Stomach (tissue), 9 donors: Measurements from ENCODE around the gene C12orf60. TPM values are rescaled to one million over a fixed set of nuclear protein-coding genes. Genes with fewer than 3 reads are reported as not detected.

Source experiments
- DNase-seq, 2 donors: peaks; one replicate each; pipeline versions ENCODE4 v3.0.0 to v3.0.0-alpha.2; 2013 to 2019
- H3K27ac ChIP-seq, 5 donors: fragments of 200-600 bp in 4 of 5; sonication (generic) in 4 of 5; one replicate each; pipeline ENCODE4 v1.5.1; 2013 to 2019; ENCODE audit warnings: mild to moderate bottlenecking in 1 of 5, moderate library complexity in 1 of 5
- H3K27me3 ChIP-seq, 3 donors: fragments of 200-600 bp; sonication (generic); one replicate each; pipeline ENCODE4 v1.5.1; 2017 to 2019; ENCODE audit warnings: mixed run types in 1 of 3
- H3K36me3 ChIP-seq, 4 donors: fragments of 200-600 bp; sonication (generic); 1 replicate in 3 of 4; 2 replicates in 1 of 4; pipeline ENCODE4 v1.5.1; 2016 to 2019
- H3K4me1 ChIP-seq, 4 donors: fragments of 200-600 bp; sonication (generic); one replicate each; pipeline ENCODE4 v1.5.1; 2016 to 2019
- H3K4me3 ChIP-seq, 4 donors: fragments of 200-600 bp; sonication (generic) in 3 of 4; one replicate each; pipeline ENCODE4 v1.5.1; 2016 to 2019; ENCODE audit warnings: mild to moderate bottlenecking in 1 of 4
- H3K9me3 ChIP-seq, 4 donors: fragments of 200-600 bp; sonication (generic); one replicate each; pipeline ENCODE4 v1.5.1; 2016 to 2019
- EP300 ChIP-seq: sonication (generic); formaldehyde crosslinking; IDR thresholded peaks from one replicate; pipeline ENCODE4 v1.6.1; 2017; ENCODE audit warnings: antibody characterized with exemption
- POLR2A ChIP-seq, 4 donors: fragments of 450-650 bp; IDR thresholded peaks; one replicate each; pipeline ENCODE4 v1.6.1; 2016; ENCODE audit warnings: antibody characterized with exemption in 4 of 4, control low read depth in 2 of 4, mild to moderate bottlenecking in 1 of 4, moderate library complexity in 1 of 4
- POLR2AphosphoS5 ChIP-seq, 3 donors: sonication (generic); formaldehyde crosslinking; IDR thresholded peaks; one replicate each; pipeline ENCODE4 v1.6.1; 2016; ENCODE audit warnings: antibody characterized with exemption in 3 of 3
- WGBS, 5 donors: extraction: QIAGEN DNeasy Blood & Tissue Kit in 3 of 5; methylation state at CpG; one replicate each; pipeline versions ENCODE4 v1.1.5 to v1.1.7; 2013 to 2018; 5-methylcytosine and 5-hydroxymethylcytosine counted together
- intact Hi-C: fragments of 100-400 bp; cut with DNase I; formaldehyde crosslinking; loops from one replicate; pipeline ENCODE4 v1.15.1; 2023; ENCODE audit warnings: low total_unique reads
- polyA plus RNA-seq, 3 donors: library from polyadenylated mRNA; stranded (reverse); fragments of 200-250 nt; gene quantifications; one replicate each; pipeline ENCODE4 v1.2.3, GENCODE V29; 2013
- total RNA-seq, 5 donors: library from RNA; depleted of rRNA; stranded (reverse); fragments of >200 nt; gene quantifications; one replicate each; pipeline versions ENCODE4 v1.1.0 to v1.2.3, GENCODE V29; 2014 to 2016
- TF ChIP-seq, protein P1 (sequence below), 7 experiments: fragments of 450-650 bp in 4 of 7; fragments of 200-600 bp in 3 of 7; sonication (generic) in 3 of 7; IDR thresholded peaks; one replicate each; pipeline ENCODE4 v1.5.1; 2016 to 2019; ENCODE audit warnings: antibody characterized with exemption in 7 of 7, control low read depth in 2 of 7, mild to moderate bottlenecking in 1 of 7
- donor health status: healthy with polysubstance abuse.
- donor health status: Bipolar disorder and iron deficiency.
- donor health status: healthy.

The C12orf60 gene
- total and polyA plus RNA-seq, 8 donors, result 1.0 to 3.1 (median 1.4) TPM; not detected in 2

DNA sequence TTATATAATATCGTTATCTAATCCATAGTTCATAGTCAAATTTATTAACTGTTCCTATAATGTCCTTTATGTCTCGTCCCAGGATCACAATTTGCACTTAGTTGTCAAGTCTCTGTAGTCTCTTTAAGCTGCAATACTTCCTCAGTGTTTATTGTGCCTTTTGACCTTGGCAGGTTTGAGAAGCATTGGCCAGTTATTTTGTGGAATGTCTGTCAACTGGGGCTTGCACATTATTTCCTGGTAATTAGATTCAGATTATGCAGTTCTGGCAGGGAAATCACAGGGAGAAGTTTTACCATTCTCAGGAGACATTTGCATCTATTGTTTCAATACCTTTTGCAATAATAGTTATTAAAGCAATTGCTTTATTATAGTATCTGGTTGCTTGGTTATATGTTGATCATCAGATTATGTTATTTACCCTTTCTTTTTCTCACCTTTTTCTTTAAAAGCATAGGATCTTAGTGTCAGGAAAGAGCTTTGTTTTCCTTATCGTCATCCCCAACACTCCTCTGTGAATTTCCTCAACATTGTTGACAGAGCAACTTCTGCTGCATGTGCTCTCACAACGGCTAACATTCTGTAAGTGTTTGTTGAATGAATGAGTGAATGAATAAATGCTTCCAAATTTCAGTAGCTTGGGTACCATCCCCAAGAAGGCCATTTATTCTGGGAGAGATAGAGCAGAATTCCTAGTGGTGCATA is 43.6 kb downstream of the C12orf60 start:
- WGBS, 5 donors, result 31 to 59% (median 48%) methylated on average over 4 of the region's 4 CpGs

DNA sequence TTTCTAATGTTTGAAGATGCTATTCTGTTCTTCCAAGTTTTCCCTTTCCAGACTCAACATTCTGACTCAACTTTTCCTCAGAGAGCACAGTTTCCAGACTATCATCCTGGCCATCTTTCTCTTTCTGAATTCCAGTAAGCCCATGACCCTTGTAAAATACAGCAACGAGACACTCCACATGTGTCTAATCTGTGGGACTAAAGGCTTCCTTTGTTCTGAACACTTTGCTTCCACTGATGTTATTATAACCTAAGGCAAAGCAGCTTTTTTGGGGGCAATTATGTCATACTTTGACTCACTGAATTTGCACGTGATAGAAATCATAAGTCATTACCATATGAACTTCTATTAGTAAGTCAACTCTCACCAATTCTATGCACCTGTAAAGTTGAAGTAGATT is 46.2 kb downstream of the C12orf60 start:
- WGBS, 5 donors, result 68 to 82% (median 73%) methylated on average over 2 of the region's 2 CpGs
- intact Hi-C loops, result loop anchor here (5.0 kb wide), 2 partner anchors 148 to 373 kb away; partner anchors contain the start of gene RERG
- H3K36me3 ChIP-seq, result no peaks in the 10 kb centered on the region
- TF ChIP-seq EP300 (no peak), POLR2A (IDR thresholded peaks at IDR 0.05) (no peak), POLR2AphosphoS5 (IDR thresholded peaks at IDR 0.05) (no peak)
- TF ChIP-seq, protein P1, sequence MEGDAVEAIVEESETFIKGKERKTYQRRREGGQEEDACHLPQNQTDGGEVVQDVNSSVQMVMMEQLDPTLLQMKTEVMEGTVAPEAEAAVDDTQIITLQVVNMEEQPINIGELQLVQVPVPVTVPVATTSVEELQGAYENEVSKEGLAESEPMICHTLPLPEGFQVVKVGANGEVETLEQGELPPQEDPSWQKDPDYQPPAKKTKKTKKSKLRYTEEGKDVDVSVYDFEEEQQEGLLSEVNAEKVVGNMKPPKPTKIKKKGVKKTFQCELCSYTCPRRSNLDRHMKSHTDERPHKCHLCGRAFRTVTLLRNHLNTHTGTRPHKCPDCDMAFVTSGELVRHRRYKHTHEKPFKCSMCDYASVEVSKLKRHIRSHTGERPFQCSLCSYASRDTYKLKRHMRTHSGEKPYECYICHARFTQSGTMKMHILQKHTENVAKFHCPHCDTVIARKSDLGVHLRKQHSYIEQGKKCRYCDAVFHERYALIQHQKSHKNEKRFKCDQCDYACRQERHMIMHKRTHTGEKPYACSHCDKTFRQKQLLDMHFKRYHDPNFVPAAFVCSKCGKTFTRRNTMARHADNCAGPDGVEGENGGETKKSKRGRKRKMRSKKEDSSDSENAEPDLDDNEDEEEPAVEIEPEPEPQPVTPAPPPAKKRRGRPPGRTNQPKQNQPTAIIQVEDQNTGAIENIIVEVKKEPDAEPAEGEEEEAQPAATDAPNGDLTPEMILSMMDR (IDR thresholded peaks at IDR 0.05), result no peak
- peaks cover 10 to 26% (median 17%) of the 10 kb centered on the region in 4 donors for H3K4me1 ChIP-seq
- no peaks in the 10 kb centered on the region for H3K9me3 ChIP-seq
- no peaks in the 10 kb centered on the region for H3K27me3 ChIP-seq
- no peak overlapping the region for H3K27ac ChIP-seq
- no peak overlapping the region for H3K4me3 ChIP-seq
- no peak for DNase-seq

More for the DNA sequence above, 43.6 kb downstream of the C12orf60 start:
- Histone ChIP-seq H3K4me3 (no peak overlapping the region), H3K27me3 (no peaks in the 10 kb centered on the region), H3K4me1 (peaks cover 10 to 42% (median 30%) of the 10 kb centered on the region in 4 donors), H3K9me3 (no peaks in the 10 kb centered on the region), H3K36me3 (no peaks in the 10 kb centered on the region), H3K27ac (no peak overlapping the region)
- intact Hi-C loops, result loop anchor here (5.0 kb wide), 2 partner anchors 150 to 375 kb away; partner anchors contain the start of gene RERG
- TF ChIP-seq, protein P1 (IDR thresholded peaks at IDR 0.05), result no peak
- no peak for TF ChIP-seq POLR2A (IDR thresholded peaks at IDR 0.05)
- no peak for TF ChIP-seq EP300
- no peak for TF ChIP-seq POLR2AphosphoS5 (IDR thresholded peaks at IDR 0.05)
- no peak for DNase-seq

DNA sequence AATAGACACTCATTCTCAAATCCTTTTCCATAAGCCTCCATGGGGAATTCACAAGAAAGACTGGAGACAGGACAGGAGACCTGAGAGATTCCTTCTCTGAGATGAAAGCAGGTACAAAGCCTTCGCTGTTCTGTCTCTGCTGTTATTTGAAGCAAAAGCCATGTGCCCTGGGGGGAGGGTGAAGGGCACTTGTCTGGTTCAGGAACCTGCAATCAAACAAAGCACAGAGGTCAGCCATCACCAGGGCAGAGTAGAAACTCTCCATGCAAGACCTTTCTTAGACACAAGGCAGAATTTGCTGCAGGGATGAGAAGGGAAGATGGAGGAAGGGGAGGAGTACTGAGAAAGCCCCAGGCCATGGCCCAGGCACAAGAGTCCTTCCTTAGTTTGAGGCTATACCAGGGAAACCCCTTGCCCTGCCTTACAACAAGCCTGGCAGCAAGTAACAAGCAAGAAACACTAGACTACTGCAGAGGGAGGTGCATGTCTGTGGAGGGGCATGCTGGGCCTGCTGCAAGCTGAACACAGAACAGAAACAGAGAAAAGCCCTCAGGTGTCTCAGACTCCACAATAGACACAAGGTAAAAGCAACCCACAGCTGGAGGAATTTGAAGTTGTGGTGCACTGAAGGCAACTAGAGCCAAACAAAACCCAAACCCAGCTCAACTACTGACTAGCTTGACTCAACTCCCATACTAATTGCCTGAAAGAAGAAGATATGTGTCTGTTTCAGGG is 47.6 kb downstream of the C12orf60 start:
- no peak for TF ChIP-seq POLR2A (IDR thresholded peaks at IDR 0.05)
- no peak for TF ChIP-seq POLR2AphosphoS5 (IDR thresholded peaks at IDR 0.05)
- TF ChIP-seq EP300, result no peak
- TF ChIP-seq, protein P1 (IDR thresholded peaks at IDR 0.05), result no peak
- DNase-seq, result no peak
- intact Hi-C loops, result no loop called here
- 0 to 100% (median 47%) methylated on average over 1 of the region's 1 CpG for WGBS, 5 donors
- Histone ChIP-seq H3K27ac (no peak overlapping the region), H3K36me3 (no peaks in the 10 kb centered on the region), H3K4me3 (no peak overlapping the region), H3K9me3 (no peaks in the 10 kb centered on the region), H3K27me3 (no peaks in the 10 kb centered on the region), H3K4me1 (peaks cover 4 to 15% (median 13%) of the 10 kb centered on the region in 4 donors)

DNA sequence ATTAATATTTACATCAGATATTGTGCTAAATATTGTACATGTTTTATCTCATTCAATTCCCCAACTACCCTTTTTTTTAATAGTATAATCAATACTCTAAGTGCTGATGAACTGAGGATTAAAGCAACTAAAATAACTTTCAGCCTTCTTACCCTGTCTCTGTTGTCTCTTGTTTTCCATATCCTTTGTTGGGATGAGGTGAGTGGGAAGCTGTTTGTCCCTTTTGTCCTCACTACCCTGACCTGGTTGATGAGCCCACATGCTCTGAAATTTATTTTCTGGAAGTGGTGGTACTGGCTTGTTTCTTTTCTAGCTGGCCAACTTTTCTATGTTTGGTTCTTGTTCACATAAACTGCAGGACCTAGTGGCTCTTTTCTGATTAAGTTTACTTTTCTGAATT is 49.4 kb downstream of the C12orf60 start:
- no peaks in the 10 kb centered on the region for H3K27me3 ChIP-seq
- no peak for TF ChIP-seq POLR2A (IDR thresholded peaks at IDR 0.05)
- TF ChIP-seq, protein P1 (IDR thresholded peaks at IDR 0.05), result no peak
- TF ChIP-seq POLR2AphosphoS5 (IDR thresholded peaks at IDR 0.05), result no peak
- TF ChIP-seq EP300, result no peak
- no peaks in the 10 kb centered on the region for H3K4me1 ChIP-seq
- intact Hi-C loops, result no loop called here
- no peaks in the 10 kb centered on the region for H3K36me3 ChIP-seq
- H3K9me3 ChIP-seq, result peaks cover 0 to 6% (median 0%) of the 10 kb centered on the region in 4 donors
- H3K27ac ChIP-seq, result no peak overlapping the region
- no peak overlapping the region for H3K4me3 ChIP-seq
- DNase-seq, result no peak
